CD4-positive, alpha-beta T cell treated with Interleukin-15 for 4 hours (primary cell): ENCODE data around the gene RCOR1.
"Not testable (repeated sequence)": the region's sequence is repeated elsewhere in the genome, so short reads cannot be mapped to it uniquely, and the experiment has no call there.

Source experiments
- DNase-seq: peaks from one replicate; pipeline ENCODE4 v3.0.0-alpha.2; 2020; ENCODE audit warnings: low spot score

Gene RCOR1

GRCh38 chr14:102750376-102750775 lies 157.9 kb downstream of the RCOR1 start:
- no peak for DNase-seq

- DNase-seq, result no peak
Observed at GRCh38 chr14:102751088-102751487, 158.6 kb downstream of the RCOR1 start.

GRCh38 chr14:102752239-102752847 lies 159.9 kb downstream of the RCOR1 start:
- no peak for DNase-seq

- no peak for DNase-seq
Observed at GRCh38 chr14:102754370-102755262, 162.2 kb downstream of the RCOR1 start.

- DNase-seq, result no peak
Observed at GRCh38 chr14:102757646-102758045, 165.2 kb downstream of the RCOR1 start.

- no peak for DNase-seq
Observed at GRCh38 chr14:102758087-102758486, 165.6 kb downstream of the RCOR1 start.

GRCh38 chr14:102759456-102760187 lies 167.2 kb downstream of the RCOR1 start:
- DNase-seq, result no peak

GRCh38 chr14:102760496-102761193 lies 168.2 kb downstream of the RCOR1 start:
- DNase-seq, result no peak

GRCh38 chr14:102761206-102761605 lies 168.8 kb downstream of the RCOR1 start:
- DNase-seq, result no peak

GRCh38 chr14:102764220-102764671 lies 171.8 kb downstream of the RCOR1 start:
- DNase-seq, result no peak

GRCh38 chr14:102765770-102766169 lies 173.3 kb downstream of the RCOR1 start:
- not testable (repeated sequence) for DNase-seq

GRCh38 chr14:102768223-102769048 lies 176.0 kb downstream of the RCOR1 start:
- no peak for DNase-seq

GRCh38 chr14:102769049-102769327 lies 176.5 kb downstream of the RCOR1 start:
- no peak for DNase-seq

GRCh38 chr14:102770147-102771123 lies 178.0 kb downstream of the RCOR1 start:
- DNase-seq, result no peak

- DNase-seq, result no peak
Observed at GRCh38 chr14:102771144-102771543, 178.7 kb downstream of the RCOR1 start.

GRCh38 chr14:102772781-102773570 lies 180.5 kb downstream of the RCOR1 start:
- no peak for DNase-seq

GRCh38 chr14:102774391-102775153 lies 182.1 kb downstream of the RCOR1 start:
- peak; percentile 79 for DNase-seq
